ENCODE measurements around the gene REELD1. TPM values are rescaled to one million over a fixed set of nuclear protein-coding genes. Genes with fewer than 3 reads are reported as not detected.

REELD1 gene
- total RNA-seq, 1 donor from 2014 or later: not detected

DNA sequence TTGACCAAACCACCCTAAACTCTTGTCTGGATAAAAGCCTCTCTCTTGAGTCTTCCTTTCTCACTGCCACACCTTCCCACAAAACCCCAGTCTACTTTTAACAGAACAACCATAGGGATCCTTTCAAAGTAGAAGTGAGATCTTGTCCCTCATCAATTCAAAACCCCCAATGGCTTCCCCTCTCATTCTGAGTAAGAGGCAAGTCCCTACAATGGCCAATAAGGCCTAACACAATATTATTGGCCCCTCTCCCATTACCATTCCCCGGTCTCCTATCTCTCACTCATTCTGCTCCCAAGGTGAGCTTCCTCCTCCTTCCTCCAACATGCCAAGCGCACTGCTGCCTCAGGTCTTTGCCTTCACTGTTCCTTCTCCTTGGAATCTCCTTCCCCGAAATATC is 57.1 kb downstream of the REELD1 start:
- DNase-seq (ENCODE audit: low read depth): no peak
- H3K4me3 ChIP-seq (ENCODE audit: low read depth, low read length): no peak overlapping the region
- TF ChIP-seq, protein P1, sequence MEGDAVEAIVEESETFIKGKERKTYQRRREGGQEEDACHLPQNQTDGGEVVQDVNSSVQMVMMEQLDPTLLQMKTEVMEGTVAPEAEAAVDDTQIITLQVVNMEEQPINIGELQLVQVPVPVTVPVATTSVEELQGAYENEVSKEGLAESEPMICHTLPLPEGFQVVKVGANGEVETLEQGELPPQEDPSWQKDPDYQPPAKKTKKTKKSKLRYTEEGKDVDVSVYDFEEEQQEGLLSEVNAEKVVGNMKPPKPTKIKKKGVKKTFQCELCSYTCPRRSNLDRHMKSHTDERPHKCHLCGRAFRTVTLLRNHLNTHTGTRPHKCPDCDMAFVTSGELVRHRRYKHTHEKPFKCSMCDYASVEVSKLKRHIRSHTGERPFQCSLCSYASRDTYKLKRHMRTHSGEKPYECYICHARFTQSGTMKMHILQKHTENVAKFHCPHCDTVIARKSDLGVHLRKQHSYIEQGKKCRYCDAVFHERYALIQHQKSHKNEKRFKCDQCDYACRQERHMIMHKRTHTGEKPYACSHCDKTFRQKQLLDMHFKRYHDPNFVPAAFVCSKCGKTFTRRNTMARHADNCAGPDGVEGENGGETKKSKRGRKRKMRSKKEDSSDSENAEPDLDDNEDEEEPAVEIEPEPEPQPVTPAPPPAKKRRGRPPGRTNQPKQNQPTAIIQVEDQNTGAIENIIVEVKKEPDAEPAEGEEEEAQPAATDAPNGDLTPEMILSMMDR (conservative IDR thresholded peaks at IDR 0.05; ENCODE audit: low read depth, low read length): no peak

GRCh38 chr4:146273204-146273901 is 59.0 kb downstream of the REELD1 start:
- no peak for DNase-seq (ENCODE audit: low read depth)
- no peak overlapping the region for H3K4me3 ChIP-seq (ENCODE audit: low read depth, low read length)
- TF ChIP-seq, protein P1 (conservative IDR thresholded peaks at IDR 0.05; ENCODE audit: low read depth, low read length): no peak

DNA sequence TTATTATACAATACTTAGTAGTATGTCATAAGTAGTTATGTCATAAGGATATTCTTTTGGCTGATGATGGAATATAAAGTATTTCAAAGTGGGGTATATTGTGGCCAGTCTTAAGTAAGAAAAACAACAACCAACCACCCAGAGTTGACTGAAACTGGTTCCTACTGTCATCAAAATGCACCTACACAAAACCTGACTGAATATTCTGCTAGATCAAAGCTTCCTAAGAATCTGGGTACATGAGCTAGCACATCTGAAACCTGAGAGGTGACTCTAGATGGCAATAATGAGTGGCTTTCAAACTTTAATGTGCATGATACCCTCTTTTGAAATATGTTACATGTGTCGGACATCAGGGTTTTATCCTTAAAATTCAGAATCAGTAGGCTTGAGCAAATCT is 60.4 kb downstream of the REELD1 start:
- TF ChIP-seq, protein P1 (conservative IDR thresholded peaks at IDR 0.05; ENCODE audit: low read depth, low read length): no peak
- no peak for DNase-seq (ENCODE audit: low read depth)

DNA sequence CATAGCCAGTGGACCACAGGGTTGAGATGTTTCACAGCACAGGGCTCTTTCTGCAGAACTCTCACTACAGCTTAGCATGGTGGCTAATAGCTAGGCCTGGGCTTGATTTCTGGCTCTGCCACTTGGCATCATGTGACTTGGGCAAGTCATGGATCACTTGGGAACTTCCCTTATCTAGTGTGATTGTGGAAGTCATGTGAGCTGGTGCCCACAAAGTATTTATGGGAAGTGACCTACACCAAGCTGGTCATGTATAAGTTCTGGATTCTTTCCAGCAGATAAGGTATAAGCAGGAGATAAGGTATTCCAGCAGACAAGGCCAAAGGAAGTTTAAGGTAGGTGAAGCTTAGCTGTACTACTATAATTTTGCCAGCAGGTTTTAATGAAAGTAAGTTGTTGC is 61.0 kb downstream of the REELD1 start:
- no peak for DNase-seq (ENCODE audit: low read depth)
- no peak overlapping the region for H3K4me3 ChIP-seq (ENCODE audit: low read depth, low read length)
- TF ChIP-seq, protein P1 (conservative IDR thresholded peaks at IDR 0.05; ENCODE audit: low read depth, low read length): no peak

More for the DNA sequence above, 60.4 kb downstream of the REELD1 start:
- H3K4me3 ChIP-seq (ENCODE audit: low read depth, low read length): no peak overlapping the region

GRCh38 chr4:146278986-146279385 is 64.6 kb downstream of the REELD1 start:
- no peak for DNase-seq (ENCODE audit: low read depth)

More at GRCh38 chr4:146278986-146279385, 64.6 kb downstream of the REELD1 start:
- TF ChIP-seq, protein P1 (conservative IDR thresholded peaks at IDR 0.05; ENCODE audit: low read depth, low read length): no peak
- H3K4me3 ChIP-seq (ENCODE audit: low read depth, low read length): no peak overlapping the region

Other genes with a start within 250 kb of the REELD1 start
- gene LSM6, start 38.8 kb upstream of the REELD1 start, total RNA-seq: 51.4 and 63.8 TPM in 2 replicates